ENCODE results near the gene CMKLR1. TPM values are rescaled to one million over a fixed set of nuclear protein-coding genes. Genes with fewer than 3 reads are reported as not detected.

CMKLR1 gene
- total RNA-seq, 4 donors from 2014 or later, result 9.7 to 25.4 (median 13.0) TPM

DNA sequence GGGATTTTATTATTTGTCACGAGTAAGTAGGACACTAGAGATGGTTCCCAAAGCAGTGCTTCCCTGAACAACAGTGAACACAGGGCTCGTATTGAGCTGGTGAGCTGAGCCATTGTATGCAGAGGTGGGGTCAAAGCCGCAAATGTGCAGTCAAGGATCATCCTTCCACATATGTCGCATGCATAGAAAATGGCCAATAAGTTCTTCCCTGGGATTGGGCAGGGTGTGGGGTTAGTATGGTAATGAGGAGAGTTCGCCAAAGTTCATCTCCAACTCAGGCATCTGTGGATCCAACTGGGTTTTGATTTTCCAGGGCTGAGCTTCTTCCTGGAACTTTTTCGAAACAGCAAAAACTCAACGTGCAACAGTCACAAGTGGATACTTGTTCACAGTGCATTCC, 86.6 kb downstream of the CMKLR1 start:
- peaks cover 0 to 21% of the 10 kb centered on the region in 2 donors for H3K36me3 ChIP-seq
- ATAC-seq, result no peak
- TF ChIP-seq POLR2AphosphoS5 (IDR thresholded peaks at IDR 0.05) (no peak), EP300 (IDR thresholded peaks at IDR 0.05) (no peak), POLR2A (IDR thresholded peaks at IDR 0.05) (no peak)
- TF ChIP-seq, protein P1, sequence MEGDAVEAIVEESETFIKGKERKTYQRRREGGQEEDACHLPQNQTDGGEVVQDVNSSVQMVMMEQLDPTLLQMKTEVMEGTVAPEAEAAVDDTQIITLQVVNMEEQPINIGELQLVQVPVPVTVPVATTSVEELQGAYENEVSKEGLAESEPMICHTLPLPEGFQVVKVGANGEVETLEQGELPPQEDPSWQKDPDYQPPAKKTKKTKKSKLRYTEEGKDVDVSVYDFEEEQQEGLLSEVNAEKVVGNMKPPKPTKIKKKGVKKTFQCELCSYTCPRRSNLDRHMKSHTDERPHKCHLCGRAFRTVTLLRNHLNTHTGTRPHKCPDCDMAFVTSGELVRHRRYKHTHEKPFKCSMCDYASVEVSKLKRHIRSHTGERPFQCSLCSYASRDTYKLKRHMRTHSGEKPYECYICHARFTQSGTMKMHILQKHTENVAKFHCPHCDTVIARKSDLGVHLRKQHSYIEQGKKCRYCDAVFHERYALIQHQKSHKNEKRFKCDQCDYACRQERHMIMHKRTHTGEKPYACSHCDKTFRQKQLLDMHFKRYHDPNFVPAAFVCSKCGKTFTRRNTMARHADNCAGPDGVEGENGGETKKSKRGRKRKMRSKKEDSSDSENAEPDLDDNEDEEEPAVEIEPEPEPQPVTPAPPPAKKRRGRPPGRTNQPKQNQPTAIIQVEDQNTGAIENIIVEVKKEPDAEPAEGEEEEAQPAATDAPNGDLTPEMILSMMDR (IDR thresholded peaks at IDR 0.05), result no peak
- no peak overlapping the region for H3K27ac ChIP-seq
- WGBS, 2 donors (ENCODE audit: low coverage in 1 of 2), result 67 to 86% methylated on average over 1 to 6 of the region's 7 CpGs
- H3K27me3 ChIP-seq, result peaks cover 18% of the 10 kb centered on the region
- no peaks in the 10 kb centered on the region for H3K9me3 ChIP-seq
- H3K4me3 ChIP-seq, result no peak overlapping the region
- H3K4me1 ChIP-seq, result peaks cover 0 to 7% (median 0%) of the 10 kb centered on the region in 3 donors

DNA sequence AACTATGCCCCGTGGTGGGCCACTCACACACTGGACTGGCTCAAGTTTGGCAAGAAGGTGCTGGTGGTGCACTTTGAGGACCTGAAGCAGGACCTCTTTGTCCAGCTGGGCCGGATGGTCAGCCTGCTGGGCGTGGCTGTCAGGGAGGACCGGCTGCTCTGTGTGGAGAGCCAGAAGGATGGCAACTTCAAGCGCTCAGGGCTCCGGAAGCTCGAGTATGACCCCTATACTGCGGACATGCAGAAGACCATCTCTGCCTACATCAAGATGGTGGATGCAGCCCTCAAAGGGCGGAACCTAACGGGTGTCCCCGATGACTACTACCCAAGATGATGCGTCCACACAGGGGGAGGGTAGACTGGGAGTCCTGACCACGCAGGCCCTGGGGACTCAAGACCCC, 91.1 kb downstream of the CMKLR1 start:
- TF ChIP-seq POLR2A (IDR thresholded peaks at IDR 0.05) (no peak), POLR2AphosphoS5 (IDR thresholded peaks at IDR 0.05) (no peak), EP300 (IDR thresholded peaks at IDR 0.05) (no peak)
- TF ChIP-seq, protein P1 (IDR thresholded peaks at IDR 0.05), result no peak
- WGBS, 2 donors (ENCODE audit: low coverage in 1 of 2), result 100% methylated on average over 1 of the region's 13 CpGs; no CpG with 5 or more reads in 1 of the 2 donors
- no peak for ATAC-seq
- H3K4me3 ChIP-seq, result no peak overlapping the region
- no peaks in the 10 kb centered on the region for H3K4me1 ChIP-seq
- no peaks in the 10 kb centered on the region for H3K27me3 ChIP-seq
- H3K36me3 ChIP-seq, result peaks cover 0 to 59% of the 10 kb centered on the region in 2 donors
- no peak overlapping the region for H3K27ac ChIP-seq
- no peaks in the 10 kb centered on the region for H3K9me3 ChIP-seq

DNA sequence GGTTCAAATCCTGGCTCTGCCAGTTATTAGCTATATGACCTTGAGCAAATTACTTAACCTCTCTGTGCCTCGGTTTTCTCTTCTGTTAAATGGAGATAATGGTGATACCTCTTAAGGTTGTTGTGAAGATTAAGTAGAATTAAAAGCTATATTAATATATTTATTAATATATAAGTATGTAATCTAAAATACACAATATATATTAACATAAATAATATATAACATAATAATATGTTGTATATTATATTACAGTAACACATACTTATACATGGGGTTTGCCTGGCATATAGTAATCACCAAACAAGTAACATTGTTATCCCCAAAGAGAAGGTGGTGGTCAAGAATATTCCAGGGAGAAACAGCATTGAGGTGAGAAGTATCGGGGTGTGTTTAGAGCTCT, 92.0 kb downstream of the CMKLR1 start:
- WGBS, 2 donors (ENCODE audit: low coverage in 1 of 2), result 80 to 86% methylated on average over 2 of the region's 2 CpGs
- TF ChIP-seq POLR2A (IDR thresholded peaks at IDR 0.05) (no peak), POLR2AphosphoS5 (IDR thresholded peaks at IDR 0.05) (no peak), EP300 (IDR thresholded peaks at IDR 0.05) (no peak)
- TF ChIP-seq, protein P1 (IDR thresholded peaks at IDR 0.05), result no peak
- H3K36me3 ChIP-seq, result peaks cover 0 to 68% of the 10 kb centered on the region in 2 donors

DNA sequence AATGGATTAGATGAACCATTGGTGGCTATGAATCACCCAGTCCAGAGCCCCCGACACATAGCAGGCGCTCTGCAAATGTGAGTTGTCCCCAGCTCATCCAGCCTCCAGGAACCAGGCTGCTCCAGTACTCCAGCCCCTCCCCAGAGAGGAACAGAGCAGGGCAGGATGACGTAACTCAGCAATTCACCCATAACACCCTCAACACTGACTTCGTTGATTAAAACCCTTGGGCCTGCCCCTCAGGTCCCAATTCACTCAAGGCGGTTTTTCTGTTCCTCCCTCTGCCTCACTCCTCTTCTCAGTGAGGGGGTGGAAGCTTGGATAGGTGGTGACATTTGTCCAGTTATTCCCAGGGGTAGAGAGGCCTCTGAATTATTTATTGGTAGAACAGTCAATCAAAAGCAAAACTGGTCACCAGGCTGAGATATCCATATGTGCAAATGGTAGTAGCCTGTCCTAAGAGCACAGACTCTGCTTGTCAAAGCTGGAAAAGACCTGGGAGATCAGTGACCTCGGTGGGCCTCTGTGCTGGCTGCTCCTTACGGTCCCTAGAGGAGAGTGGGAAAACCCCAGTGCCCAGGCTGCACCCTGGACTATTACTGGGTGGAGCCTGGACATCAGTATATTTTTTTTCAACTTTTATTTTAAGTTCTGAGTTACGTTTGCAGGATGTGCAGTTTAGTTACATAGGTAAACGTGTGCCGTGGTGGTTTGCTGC, 97.0 kb downstream of the CMKLR1 start:
- Histone ChIP-seq H3K4me3 (no peak overlapping the region), H3K27me3 (no peaks in the 10 kb centered on the region), H3K36me3 (peaks cover 0 to 91% of the 10 kb centered on the region in 2 donors), H3K27ac (no peak overlapping the region), H3K9me3 (peaks cover 0 to 2% (median 0%) of the 10 kb centered on the region in 3 donors), H3K4me1 (no peaks in the 10 kb centered on the region)
- no peak for ATAC-seq
- TF ChIP-seq EP300 (IDR thresholded peaks at IDR 0.05) (no peak), POLR2A (IDR thresholded peaks at IDR 0.05) (no peak), POLR2AphosphoS5 (IDR thresholded peaks at IDR 0.05) (no peak)
- TF ChIP-seq, protein P1 (IDR thresholded peaks at IDR 0.05), result no peak
- 32 to 74% methylated on average over 3 to 4 of the region's 10 CpGs for WGBS, 2 donors (ENCODE audit: low coverage in 1 of 2)

More for the DNA sequence above, 92.0 kb downstream of the CMKLR1 start:
- Histone ChIP-seq H3K4me1 (no peaks in the 10 kb centered on the region), H3K27me3 (no peaks in the 10 kb centered on the region), H3K9me3 (no peaks in the 10 kb centered on the region), H3K4me3 (no peak overlapping the region), H3K27ac (no peak overlapping the region)
- ATAC-seq, result no peak

GRCh38 chr12:108240928-108241327, 98.2 kb downstream of the CMKLR1 start:
- WGBS, 2 donors (ENCODE audit: low coverage in 1 of 2), result 80% methylated on average over 2 of the region's 4 CpGs; no CpG with 5 or more reads in 1 of the 2 donors
- Histone ChIP-seq H3K4me1 (no peaks in the 10 kb centered on the region), H3K27ac (no peak overlapping the region), H3K27me3 (no peaks in the 10 kb centered on the region), H3K36me3 (peaks cover 0 to 93% of the 10 kb centered on the region in 2 donors), H3K4me3 (no peak overlapping the region), H3K9me3 (peaks cover 0 to 4% (median 0%) of the 10 kb centered on the region in 3 donors)
- TF ChIP-seq POLR2AphosphoS5 (IDR thresholded peaks at IDR 0.05) (no peak), EP300 (IDR thresholded peaks at IDR 0.05) (no peak), POLR2A (IDR thresholded peaks at IDR 0.05) (no peak)
- TF ChIP-seq, protein P1 (IDR thresholded peaks at IDR 0.05), result no peak
- no peak for ATAC-seq

Data from gastroesophageal sphincter (tissue), 4 donors.